A549 treated with Hydrocortisone at 1 μM for 4 hours (cell line): ENCODE measurements around the gene CCDC142. TPM values are rescaled to one million over a fixed set of nuclear protein-coding genes. Genes with fewer than 3 reads are reported as not detected.

Experiments
- total RNA-seq: library from RNA; stranded (reverse); fragments of 200-300 nt; extraction: Qiagen RNA extraction; gene quantifications from 5 replicates; pipeline ENCODE4 v1.2.3, GENCODE V29; 2022

Gene CCDC142
- total RNA-seq, 1 experiment from 2014 or later: 13.0 TPM

Other genes starting within 250 kb of the CCDC142 start
- gene SLC4A5, start 139.6 kb downstream of the CCDC142 start, total RNA-seq: 0.31 to 0.47 TPM (median 0.42 TPM) in 5 replicates
- gene DCTN1, start 102.7 kb downstream of the CCDC142 start, total RNA-seq: 120 to 153 TPM (median 146 TPM) in 5 replicates
- 3.0 to 3.5 TPM (median 3.1 TPM) in 5 replicates for gene C2orf81, start 61.4 kb downstream of the CCDC142 start, total RNA-seq
- 78.4 to 89.5 TPM (median 88.9 TPM) in 5 replicates for gene WDR54, start 61.3 kb downstream of the CCDC142 start, total RNA-seq
- 20.2 to 26.0 TPM (median 21.9 TPM) in 5 replicates for gene RTKN, start 41.1 kb downstream of the CCDC142 start, total RNA-seq
- gene INO80B, start 27.9 kb downstream of the CCDC142 start, total RNA-seq: 44.8 to 56.4 TPM (median 51.5 TPM) in 5 replicates
- gene WBP1, start 24.6 kb downstream of the CCDC142 start, total RNA-seq: 55.6 to 85.5 TPM (median 80.0 TPM) in 5 replicates
- 47.8 to 53.0 TPM (median 51.0 TPM) in 5 replicates for gene MOGS, start 17.6 kb downstream of the CCDC142 start, total RNA-seq
- 84.4 to 153 TPM (median 139 TPM) in 5 replicates for gene MRPL53, start 10.3 kb downstream of the CCDC142 start, total RNA-seq
- 14.4 to 17.7 TPM (median 16.2 TPM) in 5 replicates for gene TTC31, start 83 bp upstream of the CCDC142 start, total RNA-seq
- gene LBX2, start 16.6 kb upstream of the CCDC142 start, total RNA-seq: 2.4 to 4.3 TPM (median 3.6 TPM) in 5 replicates
- 30.9 to 37.4 TPM (median 34.0 TPM) in 5 replicates for gene PCGF1, start 24.7 kb upstream of the CCDC142 start, total RNA-seq
- gene TLX2, start 31.5 kb upstream of the CCDC142 start, total RNA-seq: 0.08 to 0.35 TPM (median 0.27 TPM) in 5 replicates
- gene DQX1, start 43.2 kb upstream of the CCDC142 start, total RNA-seq: 0.03 to 0.10 TPM (median 0.07 TPM) in 4 of 5 replicates, not detected in the other
- gene AUP1, start 46.7 kb upstream of the CCDC142 start, total RNA-seq: 199 to 248 TPM (median 238 TPM) in 5 replicates
- 37.9 to 42.6 TPM (median 40.5 TPM) in 5 replicates for gene HTRA2, start 46.9 kb upstream of the CCDC142 start, total RNA-seq
- 0.28 to 0.57 TPM (median 0.40 TPM) in 5 replicates for gene LOXL3, start 70.9 kb upstream of the CCDC142 start, total RNA-seq
- 4.1 to 5.3 TPM (median 4.2 TPM) in 5 replicates for gene DOK1, start 71.7 kb upstream of the CCDC142 start, total RNA-seq
- gene M1AP, start 165.3 kb upstream of the CCDC142 start, total RNA-seq: 0.03 TPM in 1 of 5 replicates, not detected in the others
- 9.2 to 12.6 TPM (median 11.9 TPM) in 5 replicates for gene SEMA4F, start 171.2 kb upstream of the CCDC142 start, total RNA-seq